ENCODE results near the gene NDUFB6.
A peak's percentile ranks its signal among the peaks of the same experiment; 100 is the strongest.
"Not testable (repeated sequence)": the region's sequence is repeated elsewhere in the genome, so short reads cannot be mapped to it uniquely, and the experiment has no call there.

NDUFB6 gene

GRCh38 chr9:32572900-32573523 lies at the start of gene NDUFB6:
TSS of gene NDUFB6 (minus strand) at chr9:32573159. CDS start at chr9:32573060, 99 bp downstream.
- DNase-seq (ENCODE audit: low read depth in 2 of 2) = peak; percentile 91 to 96

DNA sequence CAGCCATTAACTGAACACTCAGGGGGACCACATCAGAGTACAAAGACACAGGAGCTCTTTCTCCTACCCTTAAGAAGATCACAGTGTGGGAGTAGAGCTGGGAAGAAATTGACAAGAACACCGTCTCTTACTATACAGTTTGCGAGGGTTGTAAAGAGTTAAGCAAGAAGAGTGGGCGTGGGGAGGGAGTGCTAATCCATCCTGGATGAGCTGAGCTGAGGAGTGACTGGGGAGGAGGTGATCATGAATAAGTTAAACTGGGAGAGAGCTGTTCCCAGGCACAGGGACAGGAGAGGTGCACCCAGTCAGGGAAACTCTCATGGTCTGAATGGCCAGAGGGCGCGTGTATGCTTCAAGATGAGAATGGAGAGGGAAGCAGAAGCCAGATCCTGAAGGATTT lies 45.3 kb upstream of the NDUFB6 start:
- DNase-seq (ENCODE audit: low read depth in 2 of 2) = no peak

- DNase-seq (ENCODE audit: low read depth in 2 of 2) = no peak
These were observed 33.9 kb upstream of the NDUFB6 start for GRCh38 chr9:32606811-32607210.

DNA sequence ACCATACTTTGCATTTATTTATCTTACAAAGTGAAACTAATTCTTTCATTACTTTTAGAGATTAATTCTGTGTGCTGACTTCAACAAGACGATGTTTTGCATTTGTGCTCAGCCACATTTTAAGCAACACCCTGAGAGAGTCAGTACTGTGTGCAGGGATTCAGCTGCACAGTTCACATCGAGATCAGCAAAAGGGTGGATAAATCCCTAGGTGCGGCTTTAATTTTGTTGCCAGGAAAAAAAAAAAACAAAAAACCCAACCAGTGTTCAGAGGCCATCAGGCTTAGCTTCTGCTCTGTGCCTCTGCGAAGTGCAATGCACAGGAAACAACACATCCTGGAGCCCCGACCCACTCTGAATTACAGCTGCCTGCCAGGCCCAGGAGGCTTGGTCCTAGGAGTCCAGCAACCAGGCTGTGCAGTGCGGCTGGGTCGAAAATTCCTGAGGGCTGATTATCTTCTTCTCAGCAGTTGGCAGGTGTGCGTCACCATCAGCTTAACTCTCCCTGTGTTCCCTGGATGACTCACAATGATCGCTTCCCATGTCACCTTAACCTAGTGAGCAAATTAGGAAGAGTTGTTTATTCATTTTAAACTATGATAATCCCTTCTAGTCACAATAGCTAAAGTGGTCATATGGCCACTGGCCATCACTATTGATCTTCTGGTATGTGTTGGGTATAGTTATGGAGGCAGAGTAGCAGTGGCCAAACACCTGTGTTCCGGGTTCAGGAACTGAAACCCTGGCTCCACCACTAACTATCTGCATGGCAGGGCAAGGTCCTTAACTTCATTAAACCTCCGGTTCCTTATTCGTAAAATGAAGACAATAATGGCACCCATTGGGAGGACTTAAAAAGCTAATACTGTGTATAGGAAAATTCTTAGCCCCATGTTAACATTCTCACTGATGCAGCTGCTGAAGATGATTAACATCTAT lies 31.2 kb upstream of the NDUFB6 start:
- DNase-seq (ENCODE audit: low read depth in 2 of 2) = no peak

DNA sequence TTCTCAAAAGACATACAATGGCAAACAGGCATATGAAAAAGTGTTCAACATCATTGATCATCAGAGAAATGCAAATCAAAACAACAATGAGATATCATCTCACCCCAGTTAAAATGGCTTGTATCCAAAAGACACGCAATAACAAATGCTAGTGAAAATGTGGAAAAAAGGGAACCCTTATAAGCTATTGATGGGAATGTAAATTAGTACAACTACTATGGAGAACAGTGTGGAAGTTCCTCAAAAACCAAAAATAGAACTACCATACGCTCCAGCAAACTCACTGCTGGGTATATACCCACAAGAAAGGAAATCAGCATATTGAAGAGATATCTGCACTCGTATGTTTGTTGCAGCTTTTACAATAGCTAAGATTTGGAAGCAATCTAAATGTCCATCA lies 26.1 kb upstream of the NDUFB6 start:
- not testable (repeated sequence) for DNase-seq (ENCODE audit: low read depth in 2 of 2)

GRCh38 chr9:32596936-32597335 lies 24.0 kb upstream of the NDUFB6 start:
- no peak for DNase-seq (ENCODE audit: low read depth in 2 of 2)

DNA sequence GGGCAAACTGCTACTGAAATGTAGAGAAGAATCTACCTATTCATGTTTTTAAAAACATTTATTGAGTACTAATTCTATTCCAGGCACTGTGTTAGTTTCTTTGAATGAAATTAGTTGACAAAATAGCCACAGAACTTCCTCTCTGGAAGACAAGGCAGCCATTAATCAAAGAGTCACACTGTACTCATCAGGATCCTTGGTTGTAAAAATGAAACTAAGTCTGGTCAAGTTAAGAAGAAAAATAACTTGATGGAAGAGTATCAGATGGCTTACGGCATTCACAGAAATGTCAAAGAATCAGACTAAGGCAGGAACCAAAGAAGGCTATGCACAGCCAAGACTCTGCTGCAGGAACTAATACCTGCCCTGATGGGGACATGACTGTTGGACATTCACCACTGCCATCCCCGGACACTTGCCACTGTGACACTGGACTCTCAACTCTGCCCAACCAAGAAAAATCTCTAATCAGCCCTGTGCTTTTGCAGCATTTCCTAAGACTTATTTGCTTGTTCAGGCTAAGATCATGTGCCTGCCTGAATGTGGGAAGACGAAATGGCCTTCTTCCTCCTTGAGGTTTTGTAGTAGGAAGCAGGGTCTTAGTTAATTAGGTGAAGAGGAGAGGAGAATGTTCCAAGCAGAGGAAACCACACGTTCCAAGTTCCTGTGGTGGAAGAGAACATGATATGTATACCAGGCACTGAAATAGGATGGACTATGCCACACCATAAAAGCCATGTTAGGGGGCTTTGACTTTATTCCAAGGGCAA lies 23.3 kb upstream of the NDUFB6 start:
- DNase-seq (ENCODE audit: low read depth in 2 of 2) = no peak

- DNase-seq (ENCODE audit: low read depth in 2 of 2) = no peak
These were observed 17.9 kb upstream of the NDUFB6 start for GRCh38 chr9:32590898-32591297.

DNA sequence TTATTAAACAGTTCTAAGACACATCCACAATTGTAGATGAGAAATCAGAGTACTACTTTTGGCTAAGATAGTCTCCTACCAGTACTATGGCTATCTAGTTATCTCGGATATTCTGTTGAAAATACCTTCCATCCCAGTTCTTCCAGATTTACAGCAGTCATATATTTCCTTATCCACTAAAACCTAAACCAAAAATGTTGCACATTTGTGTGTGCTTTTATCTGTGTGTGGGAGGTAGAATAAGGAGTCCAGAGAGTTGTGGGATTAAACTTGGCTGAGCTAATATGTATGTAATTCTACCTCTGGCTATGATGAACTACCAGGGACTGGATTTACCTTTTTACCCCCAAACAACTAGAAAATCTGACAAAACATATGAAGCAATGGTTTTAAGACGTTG lies 17.5 kb upstream of the NDUFB6 start:
- DNase-seq (ENCODE audit: low read depth in 2 of 2) = no peak

DNA sequence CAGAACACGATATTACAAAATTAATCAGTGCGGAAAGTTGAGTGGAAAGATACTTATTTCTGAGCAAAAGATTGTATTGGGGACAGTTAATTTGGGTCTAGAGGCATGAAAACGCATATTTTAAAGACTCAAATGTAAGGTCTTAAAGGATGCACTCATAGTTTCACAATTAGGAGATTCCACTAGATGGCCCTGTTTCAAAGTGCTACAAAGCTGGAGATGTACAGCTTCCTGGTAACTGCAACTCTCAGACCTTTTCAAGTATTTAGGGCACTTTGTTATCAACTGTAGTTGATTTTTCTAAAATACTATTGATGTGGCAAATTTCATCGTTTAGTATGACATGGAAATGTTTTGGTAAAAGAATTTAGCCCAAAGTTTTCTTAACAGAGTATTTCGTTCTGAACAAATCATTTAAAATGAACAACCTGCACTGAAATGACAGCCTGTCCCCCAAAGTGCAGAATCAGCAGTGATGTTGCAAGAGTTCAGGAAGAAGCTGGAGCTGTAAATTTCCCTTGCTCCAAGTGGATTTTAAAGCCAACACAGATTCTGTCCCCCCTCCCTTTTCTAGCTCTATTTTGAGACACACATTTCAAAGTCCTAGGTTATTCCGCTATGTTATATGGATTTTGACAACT lies 16.2 kb upstream of the NDUFB6 start:
- no peak for DNase-seq (ENCODE audit: low read depth in 2 of 2)

DNA sequence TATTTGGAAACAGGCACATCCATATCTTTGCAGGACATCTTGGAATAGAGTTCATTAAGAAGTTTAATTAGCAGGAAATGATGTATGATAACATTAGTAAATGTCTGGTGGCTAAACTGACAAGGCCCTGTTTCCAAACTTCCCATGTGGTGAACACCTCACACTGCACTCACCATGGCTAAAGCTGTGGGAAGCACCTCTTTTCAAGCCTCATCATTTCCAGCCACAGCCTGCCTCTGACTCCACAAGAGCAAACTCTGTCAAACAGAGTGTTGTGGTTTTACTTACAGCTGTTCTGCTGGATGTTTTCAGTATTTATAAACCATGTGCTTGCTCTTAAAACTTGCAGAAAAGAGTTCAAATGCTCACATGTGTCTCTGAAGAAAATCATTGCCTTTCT lies 14.9 kb upstream of the NDUFB6 start:
- no peak for DNase-seq (ENCODE audit: low read depth in 2 of 2)

DNA sequence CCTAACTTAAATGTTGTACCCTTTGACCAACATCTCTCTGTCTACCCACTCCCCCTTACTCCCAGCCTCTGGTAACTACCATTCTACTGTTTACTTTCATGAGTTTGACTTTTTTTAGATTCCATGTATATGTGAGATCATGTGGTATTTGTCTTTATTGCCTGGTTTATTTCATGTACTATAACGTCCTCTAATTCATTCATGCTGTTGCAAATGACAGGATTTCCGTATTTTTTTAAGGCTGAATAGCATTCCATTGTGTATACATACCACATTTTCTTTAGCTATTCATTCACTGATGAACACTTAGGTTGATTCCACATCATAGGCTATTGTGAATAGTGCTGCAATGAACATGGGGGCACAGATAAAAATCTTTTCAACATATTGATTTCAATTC lies 11.8 kb upstream of the NDUFB6 start:
- no peak for DNase-seq (ENCODE audit: low read depth in 2 of 2)

GRCh38 chr9:32581512-32582143 lies 8.7 kb upstream of the NDUFB6 start:
- DNase-seq (ENCODE audit: low read depth in 2 of 2) = no peak

DNA sequence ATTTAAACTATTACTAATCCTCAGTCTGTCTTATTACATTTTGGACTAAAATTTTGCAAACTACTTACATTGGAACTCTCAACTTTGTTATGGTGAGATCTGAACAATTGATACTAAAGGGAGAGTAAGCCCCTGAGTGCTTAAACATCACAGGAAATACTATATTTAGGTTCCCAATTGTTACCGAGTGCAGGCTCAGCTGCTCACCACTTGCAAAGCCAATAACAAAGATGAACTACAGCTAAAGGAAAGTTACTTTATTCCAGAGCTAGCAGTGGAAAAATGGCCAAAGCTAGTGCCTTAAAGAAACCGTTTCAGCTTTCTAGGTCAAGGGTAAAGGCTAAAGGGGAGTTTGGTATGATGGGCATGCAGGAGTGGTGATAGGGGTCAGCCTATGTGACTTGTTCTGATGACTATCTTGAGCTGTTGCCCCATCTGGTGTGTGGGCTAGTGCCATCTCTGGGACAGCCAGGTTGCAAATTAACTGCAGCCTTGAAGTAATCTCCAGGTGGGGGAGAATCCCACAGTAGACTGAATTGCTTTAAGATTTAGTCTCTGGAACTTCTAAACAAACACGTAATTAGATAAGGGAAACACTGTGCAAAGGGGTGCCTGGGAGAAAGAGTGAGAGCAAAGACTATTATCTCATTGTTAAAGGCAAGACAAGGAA lies 7.8 kb upstream of the NDUFB6 start:
- no peak for DNase-seq (ENCODE audit: low read depth in 2 of 2)

GRCh38 chr9:32579706-32580331 lies 6.9 kb upstream of the NDUFB6 start:
- peak; percentile 56 to 75 for DNase-seq (ENCODE audit: low read depth in 2 of 2)

- no peak for DNase-seq (ENCODE audit: low read depth in 2 of 2)
These were observed 6.0 kb upstream of the NDUFB6 start for GRCh38 chr9:32578976-32579375.

- DNase-seq (ENCODE audit: low read depth in 2 of 2) = no peak
These were observed 4.4 kb upstream of the NDUFB6 start for GRCh38 chr9:32577316-32577715.

DNA sequence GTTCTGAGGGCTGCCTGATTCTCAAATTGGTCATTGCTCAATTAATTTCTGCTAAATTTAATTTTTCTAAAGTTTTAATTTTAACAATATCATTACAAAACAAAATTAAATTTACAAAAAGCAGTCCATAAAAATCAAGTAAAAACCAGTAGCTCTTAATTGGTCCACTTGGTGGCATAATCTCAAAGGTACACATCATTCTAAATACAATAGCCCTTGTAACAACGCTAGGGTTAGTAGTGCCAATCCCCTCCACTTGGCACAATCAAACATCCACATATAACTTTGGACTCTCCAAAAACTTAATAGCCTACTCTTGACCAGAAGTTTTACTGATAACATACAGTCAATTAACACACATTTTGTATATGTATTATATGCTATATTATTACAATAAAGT lies 1.9 kb upstream of the NDUFB6 start:
- DNase-seq (ENCODE audit: low read depth in 2 of 2) = no peak

DNA sequence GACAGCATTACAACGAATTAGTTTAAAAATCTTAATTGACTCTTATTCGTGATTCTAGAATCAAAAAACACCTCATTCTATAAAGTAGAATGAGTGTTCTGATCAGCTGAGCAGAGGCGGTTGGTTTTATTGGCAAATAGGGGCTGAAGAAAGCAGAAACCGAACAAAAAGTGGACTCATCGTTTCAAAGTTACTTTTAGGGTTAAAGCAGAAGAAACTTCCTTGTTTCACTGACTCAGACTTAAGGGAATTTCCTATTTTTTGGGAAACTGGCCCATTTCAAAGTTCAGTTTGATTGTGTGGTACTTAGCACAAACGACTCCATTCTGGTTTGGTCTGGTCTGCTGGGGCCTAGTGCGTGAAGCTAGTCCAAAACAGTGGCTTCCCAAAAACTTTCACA lies 862 bp upstream of the NDUFB6 start:
- no peak for DNase-seq (ENCODE audit: low read depth in 2 of 2)
